ENCODE results near the gene BAZ1A.
"Not testable (repeated sequence)": the region's sequence is repeated elsewhere in the genome, so short reads cannot be mapped to it uniquely, and the experiment has no call there.

The BAZ1A gene

GRCh38 chr14:34749408-34749807 lies 125.8 kb downstream of the BAZ1A start:
- TF ChIP-seq ZNF274 (IDR thresholded peaks at IDR 0.05; ENCODE audit: low read depth, low read length): no peak
- H3K4me3 ChIP-seq (ENCODE audit: low read length): no peak overlapping the region

- no peak for TF ChIP-seq ZNF274 (IDR thresholded peaks at IDR 0.05; ENCODE audit: low read depth, low read length)
- no peak overlapping the region for H3K4me3 ChIP-seq (ENCODE audit: low read length)
Measured at GRCh38 chr14:34742270-34743115, 132.7 kb downstream of the BAZ1A start.

GRCh38 chr14:34741840-34742239 lies 133.3 kb downstream of the BAZ1A start:
- TF ChIP-seq ZNF274 (IDR thresholded peaks at IDR 0.05; ENCODE audit: low read depth, low read length): no peak
- no peak overlapping the region for H3K4me3 ChIP-seq (ENCODE audit: low read length)

GRCh38 chr14:34740139-34740538 lies 135.0 kb downstream of the BAZ1A start:
- H3K4me3 ChIP-seq (ENCODE audit: low read length): not testable (repeated sequence)

- H3K4me3 ChIP-seq (ENCODE audit: low read length): not testable (repeated sequence)
Measured at GRCh38 chr14:34737079-34737478, 138.1 kb downstream of the BAZ1A start.

GRCh38 chr14:34733245-34733644 lies 141.9 kb downstream of the BAZ1A start:
- TF ChIP-seq ZNF274 (IDR thresholded peaks at IDR 0.05; ENCODE audit: low read depth, low read length): no peak
- no peak overlapping the region for H3K4me3 ChIP-seq (ENCODE audit: low read length)

GRCh38 chr14:34732802-34733201 lies 142.4 kb downstream of the BAZ1A start:
- no peak for TF ChIP-seq ZNF274 (IDR thresholded peaks at IDR 0.05; ENCODE audit: low read depth, low read length)
- H3K4me3 ChIP-seq (ENCODE audit: low read length): no peak overlapping the region

- TF ChIP-seq ZNF274 (IDR thresholded peaks at IDR 0.05; ENCODE audit: low read depth, low read length): no peak
Measured at GRCh38 chr14:34723867-34724266, 151.3 kb downstream of the BAZ1A start.

GRCh38 chr14:34722723-34723545 lies 152.2 kb downstream of the BAZ1A start:
- no peak overlapping the region for H3K4me3 ChIP-seq (ENCODE audit: low read length)
- no peak for TF ChIP-seq ZNF274 (IDR thresholded peaks at IDR 0.05; ENCODE audit: low read depth, low read length)

More at GRCh38 chr14:34723867-34724266, 151.3 kb downstream of the BAZ1A start:
- H3K4me3 ChIP-seq (ENCODE audit: low read length): no peak overlapping the region

- TF ChIP-seq ZNF274 (IDR thresholded peaks at IDR 0.05; ENCODE audit: low read depth, low read length): no peak
- no peak overlapping the region for H3K4me3 ChIP-seq (ENCODE audit: low read length)
Measured at GRCh38 chr14:34721129-34721528, 154.0 kb downstream of the BAZ1A start.

GRCh38 chr14:34718750-34719304 lies 156.3 kb downstream of the BAZ1A start:
- TF ChIP-seq ZNF274 (IDR thresholded peaks at IDR 0.05; ENCODE audit: low read depth, low read length): no peak
- H3K4me3 ChIP-seq (ENCODE audit: low read length): no peak overlapping the region

GRCh38 chr14:34715127-34715863 lies 159.9 kb downstream of the BAZ1A start:
- H3K4me3 ChIP-seq (ENCODE audit: low read length): peak overlapping the region; percentile 85

GRCh38 chr14:34714320-34715126 lies 160.6 kb downstream of the BAZ1A start, which contains the start of gene CFL2:
CFL2 (minus strand) TSS chr14:34714593; CDS start chr14:34714540, 53 bp downstream.
- no peak for TF ChIP-seq ZNF274 (IDR thresholded peaks at IDR 0.05; ENCODE audit: low read depth, low read length)
- peak within 1 kb of the TSS; percentile 85 for H3K4me3 ChIP-seq (ENCODE audit: low read length)

More at GRCh38 chr14:34715127-34715863, 159.9 kb downstream of the BAZ1A start:
- TF ChIP-seq ZNF274 (IDR thresholded peaks at IDR 0.05; ENCODE audit: low read depth, low read length): no peak
